HTR-8/SVneo (cell line): ENCODE measurements around the gene PRDM16.

Experiments
- DNase-seq: peaks from one replicate; pipeline ENCODE4 v3.0.0; 2011; ENCODE audit warnings: low spot score, mixed read lengths; ENCODE audit not compliant: insufficient read length
- FAIRE-seq: peaks from 2 replicates; lab custom pipeline; 2011; peaks lifted over from hg19 to GRCh38; lab: Jason Lieb, UNC

PRDM16 gene

DNA sequence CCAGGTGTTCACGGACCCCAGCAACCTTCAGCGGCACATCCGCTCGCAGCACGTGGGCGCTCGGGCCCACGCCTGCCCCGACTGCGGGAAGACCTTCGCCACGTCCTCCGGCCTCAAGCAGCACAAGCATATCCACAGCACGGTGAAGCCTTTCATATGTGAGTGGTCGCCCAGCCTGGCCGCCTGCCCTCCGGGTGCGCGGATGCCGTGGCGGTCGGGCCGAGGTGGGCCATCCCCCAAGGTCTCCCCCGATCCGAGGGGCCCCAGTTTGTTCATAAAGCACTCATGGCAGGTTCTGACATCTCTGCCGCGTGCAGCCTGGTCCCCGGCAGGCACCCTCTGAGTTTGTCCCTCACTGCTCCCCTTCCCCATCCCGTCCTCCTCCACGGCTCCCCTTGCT is 336.5 kb downstream of the PRDM16 start:
- FAIRE-seq = no peak
- DNase-seq = no peak

DNA sequence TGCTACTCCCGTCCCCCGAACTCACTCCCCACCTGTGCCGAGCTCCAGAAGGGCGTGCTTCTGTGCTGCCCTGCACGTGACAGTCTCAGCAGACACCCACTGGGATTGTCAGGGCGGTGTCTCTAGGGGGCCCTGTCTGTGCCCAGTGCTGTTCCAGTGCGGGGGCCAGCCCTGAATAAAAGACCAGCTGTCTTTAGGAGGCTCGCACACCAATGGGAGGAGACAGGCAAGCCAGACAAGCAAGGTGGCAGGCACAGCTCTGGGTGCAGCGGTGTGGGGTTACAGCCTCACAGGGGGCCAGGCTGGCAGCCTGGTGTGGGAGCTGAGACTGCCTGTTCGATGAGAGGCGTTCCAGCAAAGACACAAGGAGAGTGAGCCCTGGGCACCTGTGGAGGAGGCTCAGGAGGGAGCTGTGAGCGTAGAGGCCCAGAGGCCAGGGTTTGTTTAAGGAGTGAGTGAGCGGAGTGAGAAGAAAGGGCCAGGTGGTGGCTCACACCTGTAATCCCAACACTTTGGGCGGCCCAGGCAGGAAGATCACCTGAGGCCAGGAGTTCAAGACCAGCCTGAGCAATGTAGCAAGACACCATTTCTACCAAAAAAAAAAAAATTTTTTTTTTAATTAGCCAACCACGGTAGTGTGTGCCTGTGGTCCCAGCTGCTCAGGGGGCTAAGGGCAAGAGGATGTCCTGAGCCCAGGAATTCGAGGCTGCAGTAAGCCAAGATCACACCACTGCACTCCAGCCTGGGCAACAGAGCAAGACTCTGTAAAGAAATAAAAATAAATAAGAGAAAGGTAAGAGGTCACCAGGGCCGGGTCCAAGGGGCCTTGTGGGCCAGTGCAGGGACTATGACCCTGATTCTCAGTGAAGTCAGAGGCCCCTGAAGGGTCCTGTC is 337.2 kb downstream of the PRDM16 start:
- no peak for DNase-seq
- FAIRE-seq = no peak

DNA sequence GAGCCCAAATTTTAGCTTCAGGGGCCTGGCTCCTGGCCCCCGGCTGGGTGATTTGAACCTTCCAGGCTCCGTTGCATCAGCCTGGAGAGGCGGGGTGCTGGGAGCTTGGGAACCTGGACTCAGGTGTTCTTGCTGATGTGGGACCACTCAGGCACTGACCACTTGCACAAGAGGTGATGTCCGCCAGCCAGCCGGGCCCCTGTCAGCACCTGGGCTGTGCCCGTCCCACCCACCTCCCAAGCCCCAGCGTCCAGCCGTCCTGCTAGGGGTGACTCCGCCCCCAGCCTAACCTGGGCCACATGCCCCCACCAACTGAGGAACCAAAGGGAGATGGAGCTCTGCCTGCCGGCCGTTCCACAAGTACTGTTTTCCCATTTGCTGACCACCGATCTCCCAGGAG is 338.0 kb downstream of the PRDM16 start:
- DNase-seq = no peak
- FAIRE-seq = no peak

DNA sequence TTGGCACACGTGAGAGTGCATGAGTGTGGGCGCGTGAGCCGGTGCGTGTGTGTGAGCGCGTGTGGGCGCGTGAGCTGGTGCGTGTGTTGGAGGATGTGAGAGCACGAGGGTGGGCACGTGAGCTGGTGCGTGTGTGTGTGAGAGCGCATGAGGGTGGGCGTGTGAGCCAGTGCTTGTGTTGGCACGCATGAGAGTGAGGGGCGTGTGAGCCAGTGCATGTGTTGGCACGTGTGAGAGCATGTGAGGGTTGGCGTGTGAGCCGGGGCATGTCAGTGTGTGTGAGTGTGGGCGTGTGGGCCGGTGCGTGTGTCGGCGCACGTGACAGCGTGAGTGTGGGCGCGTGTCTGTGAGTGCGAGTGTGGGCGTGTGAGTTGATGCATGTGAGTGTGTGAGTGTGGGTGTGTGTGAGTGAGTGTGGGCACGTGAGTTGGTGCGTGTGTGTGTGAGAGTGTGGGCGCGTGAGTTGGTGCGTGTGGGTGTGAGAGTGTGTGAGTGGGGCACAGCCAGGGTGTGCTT is 339.8 kb downstream of the PRDM16 start:
- FAIRE-seq = no peak
- no peak for DNase-seq

DNA sequence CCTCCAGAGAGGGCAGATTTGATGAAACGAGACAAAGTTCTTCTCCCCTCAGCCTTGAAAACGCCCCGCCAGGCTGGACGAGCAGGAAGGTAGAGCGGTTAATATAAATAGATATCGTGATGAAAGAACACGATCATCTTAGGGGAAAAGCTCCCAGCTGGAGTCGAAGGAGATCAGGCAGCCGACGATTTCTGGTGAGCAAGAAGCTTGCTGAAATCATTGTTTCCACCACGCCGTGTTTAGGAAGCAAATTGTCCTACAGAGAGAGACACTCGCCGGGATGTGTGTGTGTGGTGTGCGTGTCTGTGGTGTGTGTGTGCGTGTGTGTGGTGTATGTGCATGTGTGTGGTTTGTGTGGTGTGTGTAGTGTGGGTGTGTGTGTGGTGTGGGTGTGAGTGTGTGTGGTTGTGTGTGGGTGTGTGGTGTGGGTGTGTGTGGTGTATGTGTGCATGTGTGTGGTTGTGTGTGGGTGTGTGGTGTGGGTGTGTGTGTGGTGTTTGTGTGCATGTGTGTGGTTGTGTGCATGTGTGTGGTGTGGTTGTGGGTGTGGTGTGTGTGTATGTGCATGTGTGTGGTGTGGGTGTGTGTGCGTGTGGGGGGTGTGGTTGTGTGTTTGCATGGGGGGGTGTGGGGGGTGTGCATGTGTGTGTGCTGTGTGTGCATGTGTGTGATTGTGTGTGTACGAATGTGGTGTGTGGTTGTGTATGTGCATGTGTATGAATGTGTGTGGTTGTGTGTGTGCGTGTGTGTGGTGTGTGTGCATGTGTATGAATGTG is 340.6 kb downstream of the PRDM16 start:
- DNase-seq (no peak), FAIRE-seq (peak; percentile 99)

DNA sequence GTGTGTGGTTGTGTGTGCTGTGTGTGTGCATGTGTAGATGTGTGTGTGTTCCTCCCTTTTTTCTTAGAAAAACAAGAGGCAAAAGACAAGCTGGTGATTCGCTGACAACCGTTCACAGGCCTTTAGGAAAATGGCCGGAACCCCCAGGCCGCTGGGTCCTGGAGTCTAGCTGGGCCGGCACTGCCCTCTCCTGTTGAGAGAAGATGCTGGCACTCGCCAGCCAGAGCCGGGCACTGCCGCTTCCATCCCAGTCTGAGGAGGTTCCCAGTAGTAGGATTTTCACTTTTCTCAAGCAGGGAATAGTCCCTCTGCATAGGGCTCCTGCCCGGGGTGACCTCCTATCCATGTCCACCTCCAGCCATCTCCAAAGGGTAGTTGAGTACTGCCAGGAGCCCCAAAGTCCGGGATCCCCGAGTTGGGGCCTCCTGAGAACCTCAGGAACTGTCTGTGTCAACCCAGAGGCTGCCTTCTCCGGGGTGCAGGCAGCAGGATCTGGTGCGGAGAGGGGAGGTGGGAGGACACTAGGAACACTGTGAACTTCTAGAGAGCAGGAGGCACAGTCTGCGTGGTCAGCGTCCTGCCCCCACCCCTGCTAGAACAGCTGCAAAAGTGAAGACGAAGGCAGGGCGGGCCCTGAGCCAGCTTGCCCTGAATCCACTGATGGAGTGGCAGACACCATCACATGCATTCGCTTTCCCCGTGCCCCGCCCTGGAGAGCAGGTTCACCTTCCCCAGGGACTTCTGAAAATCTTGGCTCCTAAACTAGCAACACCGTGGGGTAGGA is 341.3 kb downstream of the PRDM16 start:
- DNase-seq (peak; percentile 84), FAIRE-seq (no peak)

- no peak for FAIRE-seq
- no peak for DNase-seq
These were observed 342.8 kb downstream of the PRDM16 start for GRCh38 chr1:3411806-3412205.

DNA sequence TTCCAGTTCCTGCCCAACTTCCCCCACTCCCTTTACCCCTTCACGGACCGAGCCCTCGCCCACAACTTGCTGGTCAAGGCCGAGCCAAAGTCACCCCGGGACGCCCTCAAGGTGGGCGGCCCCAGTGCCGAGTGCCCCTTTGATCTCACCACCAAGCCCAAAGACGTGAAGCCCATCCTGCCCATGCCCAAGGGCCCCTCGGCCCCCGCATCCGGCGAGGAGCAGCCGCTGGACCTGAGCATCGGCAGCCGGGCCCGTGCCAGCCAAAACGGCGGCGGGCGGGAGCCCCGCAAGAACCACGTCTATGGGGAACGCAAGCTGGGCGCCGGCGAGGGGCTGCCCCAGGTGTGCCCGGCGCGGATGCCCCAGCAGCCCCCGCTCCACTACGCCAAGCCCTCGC is 343.4 kb downstream of the PRDM16 start:
- no peak for FAIRE-seq
- no peak for DNase-seq

DNA sequence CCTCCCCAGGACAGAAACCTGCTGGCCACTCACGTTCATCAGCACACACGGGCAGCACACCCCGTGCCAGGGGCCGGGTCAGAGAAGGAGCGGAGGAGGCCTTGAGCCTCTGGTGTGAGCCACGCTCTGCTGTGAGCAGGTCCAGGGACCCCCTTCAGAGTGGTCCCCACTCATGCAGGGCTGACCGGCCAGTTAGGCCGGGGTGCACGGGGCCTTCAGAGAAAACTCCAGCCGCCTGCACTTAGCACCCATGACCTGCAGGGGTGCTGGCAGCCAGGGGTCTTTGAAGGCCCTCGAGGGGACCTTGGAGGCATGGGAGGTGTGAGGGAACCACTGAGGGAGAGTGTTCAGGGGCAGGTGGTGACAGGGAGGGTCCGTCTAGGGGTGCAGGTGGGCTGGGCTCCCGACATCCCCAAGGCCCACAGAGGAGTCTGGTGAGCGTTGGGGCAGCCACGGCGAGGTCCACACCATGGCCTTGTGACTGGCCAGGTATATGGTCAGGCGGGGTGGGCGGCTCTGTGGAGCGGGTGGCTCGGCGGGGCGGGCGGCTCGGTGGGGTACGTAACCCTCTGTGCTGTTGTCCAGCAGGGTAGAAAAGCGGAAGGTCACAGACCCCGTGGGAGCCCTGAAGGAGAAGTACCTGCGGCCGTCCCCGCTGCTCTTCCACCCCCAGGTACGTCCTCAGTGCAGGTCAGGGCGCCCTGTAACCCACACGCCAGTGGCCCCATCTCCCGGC is 345.1 kb downstream of the PRDM16 start:
- DNase-seq = no peak
- FAIRE-seq = no peak

DNA sequence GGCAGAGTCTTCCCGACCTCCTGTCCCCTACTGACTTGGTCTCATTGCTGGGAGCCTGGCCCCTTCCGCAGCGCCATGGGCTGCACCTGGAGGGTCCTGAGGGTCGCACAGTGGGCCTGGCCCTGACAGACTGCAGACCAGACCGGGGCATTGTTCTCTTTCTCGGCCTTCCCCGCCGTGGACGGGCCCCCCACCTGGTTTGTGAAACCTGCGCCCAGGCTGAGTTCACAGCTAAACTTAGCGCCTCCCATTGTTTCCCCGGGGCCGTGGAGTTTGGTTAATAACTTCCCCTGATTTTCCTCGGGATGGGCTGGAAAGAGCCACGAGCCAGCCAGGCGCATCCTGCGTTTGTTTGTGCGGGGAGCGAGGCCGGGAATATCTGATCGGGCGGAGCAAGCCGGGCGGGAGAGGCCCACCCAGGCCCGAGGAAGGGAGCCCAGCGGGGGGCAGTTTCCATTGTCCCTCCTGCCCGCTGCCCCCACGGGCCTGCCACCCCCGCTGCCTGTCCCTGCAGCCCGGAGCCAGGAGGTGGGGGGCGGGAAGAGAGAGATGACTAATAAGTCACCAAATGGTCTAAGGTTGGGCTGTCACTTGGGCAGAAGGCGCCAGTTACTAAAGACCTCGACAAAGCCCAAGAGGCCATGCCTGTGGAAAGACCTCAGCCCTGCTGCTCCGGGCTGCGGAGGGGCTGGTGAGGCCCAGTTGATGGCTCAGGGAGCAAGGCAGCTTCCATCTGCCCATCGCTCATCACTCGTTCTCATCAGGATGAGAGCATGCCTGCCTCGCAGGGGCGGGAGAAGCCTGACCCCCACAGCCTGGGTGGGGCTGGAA is 346.5 kb downstream of the PRDM16 start:
- no peak for FAIRE-seq

DNA sequence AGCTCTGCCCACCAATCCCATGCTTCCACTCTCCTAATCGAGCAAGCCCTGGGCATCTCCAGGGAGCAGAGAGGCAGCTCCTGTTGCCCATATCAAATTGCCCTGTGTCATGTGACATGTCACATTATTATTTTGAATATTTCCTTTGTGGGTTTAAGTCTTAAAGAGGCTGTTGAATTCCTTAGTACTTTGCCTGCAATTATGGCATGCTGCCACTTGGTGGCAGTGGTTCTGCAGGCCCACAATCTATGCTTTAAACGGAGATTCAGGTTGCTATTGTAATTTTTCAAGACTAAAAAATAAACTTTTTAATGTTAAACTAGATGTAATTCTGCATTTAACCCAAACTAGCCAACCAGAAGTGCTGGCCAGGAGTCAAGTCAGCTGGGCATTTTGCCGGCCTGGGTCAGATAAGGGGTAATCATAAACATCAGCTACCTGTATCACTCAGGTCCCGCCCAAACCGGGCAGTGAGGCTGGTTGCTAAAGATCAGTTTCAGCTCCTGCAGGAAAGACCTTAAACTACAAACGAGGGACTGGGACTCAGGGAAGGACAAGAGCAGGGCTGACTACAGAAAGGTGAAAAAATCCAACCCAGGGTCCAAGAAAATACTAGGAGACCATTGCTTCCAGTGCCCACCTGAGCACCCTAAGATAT is 348.2 kb downstream of the PRDM16 start:
- FAIRE-seq (no peak), DNase-seq (no peak)

More for the DNA sequence above, 346.5 kb downstream of the PRDM16 start:
- no peak for DNase-seq

GRCh38 chr1:3417934-3418333 is 348.9 kb downstream of the PRDM16 start:
- FAIRE-seq (no peak), DNase-seq (no peak)

- FAIRE-seq (no peak), DNase-seq (no peak)
These were observed 349.6 kb downstream of the PRDM16 start for GRCh38 chr1:3418600-3418999.

- FAIRE-seq = no peak
- DNase-seq = no peak
These were observed 350.6 kb downstream of the PRDM16 start for GRCh38 chr1:3419415-3420204.

- FAIRE-seq = no peak
- DNase-seq = no peak
These were observed 351.4 kb downstream of the PRDM16 start for GRCh38 chr1:3420218-3420951.

GRCh38 chr1:3422638-3423037 is 353.6 kb downstream of the PRDM16 start:
- FAIRE-seq = no peak

GRCh38 chr1:3423245-3423829 is 354.3 kb downstream of the PRDM16 start:
- DNase-seq = no peak
- no peak for FAIRE-seq

More at GRCh38 chr1:3422638-3423037, 353.6 kb downstream of the PRDM16 start:
- no peak for DNase-seq
